GM18519 (cell line): ENCODE measurements around the gene SH3TC1.

Experiments
- ATAC-seq: cut with Tn5 transposase; IDR thresholded peaks from one replicate; pipeline ENCODE4 v1.9.1; 2021; ENCODE audit warnings: mild to moderate bottlenecking, moderate library complexity; ENCODE audit not compliant: unreplicated experiment, low FRiP score

SH3TC1 gene

GRCh38 chr4:8197521-8197920 lies 1.6 kb upstream of the SH3TC1 start:
- no peak for ATAC-seq

GRCh38 chr4:8198206-8198905 lies 734 bp upstream of the SH3TC1 start:
- no peak for ATAC-seq

DNA sequence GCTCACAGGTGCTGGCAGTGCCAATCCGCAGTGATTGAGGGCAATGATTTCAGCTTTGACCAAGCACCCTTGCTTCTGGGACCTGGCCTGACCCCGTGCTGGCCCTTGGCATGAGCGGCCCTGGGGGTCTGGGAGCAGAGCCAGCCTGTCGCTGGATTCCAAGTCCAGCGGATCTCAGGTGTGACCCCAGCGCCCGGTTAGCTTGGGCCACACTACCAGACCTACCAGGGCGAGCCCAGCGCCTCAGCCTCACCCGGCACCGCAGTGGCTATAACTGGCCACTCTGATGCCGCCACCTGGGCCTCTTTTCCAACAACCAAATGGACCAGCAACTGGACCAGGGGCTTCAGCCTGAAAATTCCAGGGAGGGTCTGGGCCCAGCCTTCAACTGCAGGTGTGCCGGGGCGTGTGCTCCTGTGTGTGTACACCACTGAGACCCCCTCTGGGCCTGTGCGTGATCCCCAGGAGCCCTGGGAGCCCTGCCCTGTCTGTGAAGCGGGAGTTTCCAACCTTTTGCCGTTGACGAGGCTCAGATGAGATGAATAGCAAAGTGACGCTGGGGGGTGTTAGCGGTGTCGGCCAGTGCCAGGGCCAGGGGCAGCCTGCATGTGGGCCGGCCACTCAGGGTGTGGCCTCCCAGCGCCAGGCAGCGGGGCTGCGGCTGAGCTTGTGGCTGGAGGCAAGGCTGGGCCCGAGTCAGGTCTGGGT lies 658 bp downstream of the SH3TC1 start:
- no peak for ATAC-seq

- no peak for ATAC-seq
These were observed 1.3 kb downstream of the SH3TC1 start for GRCh38 chr4:8200302-8200975.

- no peak for ATAC-seq
These were observed 2.3 kb downstream of the SH3TC1 start for GRCh38 chr4:8201321-8201781.

GRCh38 chr4:8202108-8203051 lies 3.3 kb downstream of the SH3TC1 start:
- ATAC-seq: no peak

- no peak for ATAC-seq
These were observed 3.9 kb downstream of the SH3TC1 start for GRCh38 chr4:8203052-8203401.

- ATAC-seq: no peak
These were observed 4.7 kb downstream of the SH3TC1 start for GRCh38 chr4:8203817-8204216.

DNA sequence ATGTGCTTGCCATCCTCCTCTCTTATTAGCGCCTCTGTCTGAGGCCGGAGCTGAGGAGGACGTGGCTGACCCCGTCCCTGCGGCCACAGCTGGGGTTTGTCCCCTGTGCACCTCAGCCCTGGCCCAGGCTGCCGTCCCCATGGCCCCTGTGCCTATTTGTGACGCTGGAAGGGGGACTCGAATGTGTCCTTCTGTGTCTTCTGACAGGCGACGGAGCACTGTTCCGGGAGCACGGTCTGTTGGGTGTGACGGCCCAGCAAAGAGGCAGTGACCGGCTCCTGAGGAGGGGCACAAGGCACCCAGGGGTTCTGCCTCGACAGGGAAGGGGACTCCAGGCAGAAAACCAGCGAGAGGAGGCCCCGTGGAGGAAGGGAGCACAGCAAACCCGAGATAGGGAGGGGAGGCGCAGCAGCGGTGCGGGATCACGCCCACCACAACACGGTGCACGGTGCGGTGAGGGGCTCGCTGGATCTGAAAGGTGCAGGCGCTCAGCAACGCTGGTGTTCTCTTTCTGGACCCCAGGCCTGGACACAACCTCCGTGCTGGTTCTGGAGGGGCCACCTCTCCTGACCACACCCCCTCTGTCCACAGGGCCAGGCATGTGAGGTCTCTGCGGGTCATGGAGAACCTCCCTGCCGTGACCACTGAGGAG lies 5.6 kb downstream of the SH3TC1 start:
- ATAC-seq: no peak

GRCh38 chr4:8205241-8205707 lies 6.2 kb downstream of the SH3TC1 start:
- no peak for ATAC-seq

GRCh38 chr4:8205749-8206611 lies 6.9 kb downstream of the SH3TC1 start:
- ATAC-seq: no peak

DNA sequence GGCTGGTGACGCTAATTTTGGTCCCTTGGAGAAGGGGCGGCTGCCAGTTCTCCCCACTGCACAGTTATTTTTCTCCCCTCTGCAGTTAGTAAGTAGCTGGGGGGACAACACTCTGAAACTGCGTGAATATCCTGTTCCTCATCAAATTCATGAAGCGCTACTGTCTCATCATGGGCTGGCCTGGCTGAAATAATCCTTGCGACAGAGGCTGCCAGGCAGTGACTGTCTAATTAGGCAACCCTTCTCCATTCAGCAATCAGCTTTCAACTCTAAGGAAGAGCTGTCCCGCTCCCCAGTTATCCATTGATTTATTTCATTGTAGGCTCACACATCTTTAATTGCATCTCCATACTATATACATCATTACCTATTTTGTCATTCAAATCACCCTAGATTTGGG lies 8.2 kb downstream of the SH3TC1 start:
- ATAC-seq: no peak

GRCh38 chr4:8208565-8208964 lies 9.5 kb downstream of the SH3TC1 start:
- ATAC-seq: no peak

DNA sequence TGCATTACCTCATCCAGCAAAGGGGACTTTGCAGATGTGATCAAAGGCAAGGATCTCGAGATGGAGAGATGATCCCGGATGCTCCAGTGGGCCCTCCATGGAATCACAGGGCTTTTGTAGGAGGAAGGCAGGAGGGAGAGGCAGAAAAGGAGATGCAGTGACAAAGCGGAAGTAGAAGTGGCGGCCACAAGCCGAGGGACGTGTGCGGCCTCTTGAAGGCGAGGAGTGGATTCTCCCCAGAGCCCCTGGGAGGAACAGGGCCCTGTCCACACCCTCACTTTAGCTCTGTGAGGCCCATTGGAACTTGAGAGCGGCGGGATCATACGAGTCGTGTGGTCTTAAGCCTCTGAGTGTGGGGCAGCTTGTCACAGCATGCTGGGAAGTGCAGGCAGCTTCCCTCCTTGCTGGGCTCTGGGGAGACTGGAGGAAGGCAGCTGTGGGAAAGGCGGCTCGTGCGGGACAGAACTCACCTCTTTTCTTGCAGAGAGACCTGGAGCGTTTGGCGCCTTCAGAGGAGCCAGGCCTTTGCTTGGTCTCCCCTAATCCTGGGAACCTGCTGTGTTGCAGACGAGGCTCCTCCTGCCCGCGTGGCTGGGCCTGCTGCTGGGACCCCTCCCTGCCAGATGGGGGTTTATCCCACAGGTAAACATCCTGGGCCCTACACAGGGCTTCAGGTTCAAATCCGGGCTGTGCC lies 10.2 kb downstream of the SH3TC1 start:
- no peak for ATAC-seq

- ATAC-seq: no peak
These were observed 10.9 kb downstream of the SH3TC1 start for GRCh38 chr4:8210010-8210409.

GRCh38 chr4:8210616-8211015 lies 11.5 kb downstream of the SH3TC1 start:
- ATAC-seq: no peak

- no peak for ATAC-seq
These were observed 12.2 kb downstream of the SH3TC1 start for GRCh38 chr4:8211251-8211650.
